T-helper 2 cell treated with Interferon-gamma antibody and Interleukin-4, amounts not matched to agents 100 ng/mL and 5 ng/mL, for 36 hours (primary cell): ENCODE measurements around the gene ARF1. TPM values are rescaled to one million over a fixed set of nuclear protein-coding genes. Genes with fewer than 3 reads are reported as not detected.

ENCODE experiments used
- intact Hi-C: fragments of 100-400 bp; cut with micrococcal nuclease; formaldehyde crosslinking; loops from one replicate; pipeline ENCODE4 v1.15.1; 2023
- total RNA-seq: library from RNA; stranded (reverse); gene quantifications from 2 replicates; pipeline ENCODE4 v1.2.3, GENCODE V29; 2022

Gene ARF1
- total RNA-seq, 1 donor from 2014 or later, result 347 TPM

GRCh38 chr1:228114827-228115226 lies 32.3 kb downstream of the ARF1 start:
- intact Hi-C loops, result no loop called here

GRCh38 chr1:228117335-228117734 lies 34.8 kb downstream of the ARF1 start:
- intact Hi-C loops, result no loop called here

- intact Hi-C loops, result no loop called here
Measured at GRCh38 chr1:228118040-228118439, 35.5 kb downstream of the ARF1 start.

- intact Hi-C loops, result no loop called here
Measured at GRCh38 chr1:228120351-228120750, 37.8 kb downstream of the ARF1 start.

- intact Hi-C loops, result no loop called here
Measured at GRCh38 chr1:228120857-228121489, 38.5 kb downstream of the ARF1 start.

GRCh38 chr1:228122921-228123441 lies 40.5 kb downstream of the ARF1 start:
- intact Hi-C loops, result no loop called here

- intact Hi-C loops, result no loop called here
Measured at GRCh38 chr1:228123505-228123904, 41.0 kb downstream of the ARF1 start.

- intact Hi-C loops, result no loop called here
Measured at GRCh38 chr1:228125185-228125584, 42.7 kb downstream of the ARF1 start.

GRCh38 chr1:228131766-228132165 lies 49.3 kb downstream of the ARF1 start:
- intact Hi-C loops, result loop anchor here (2.0 to 10.0 kb wide), 2 partner anchors 383 to 647 kb away; no protein-coding TSS in a partner anchor

GRCh38 chr1:228134591-228134990 lies 52.1 kb downstream of the ARF1 start:
- intact Hi-C loops, result loop anchor here (10.0 kb wide), 1 partner anchor 650 kb away; no protein-coding TSS in a partner anchor

GRCh38 chr1:228136901-228137300 lies 54.4 kb downstream of the ARF1 start:
- intact Hi-C loops, result loop anchor here (10.0 kb wide), 1 partner anchor 652 kb away; no protein-coding TSS in a partner anchor

GRCh38 chr1:228139406-228139930 lies 57.0 kb downstream of the ARF1 start:
- intact Hi-C loops, result loop anchor here (2.0 to 10.0 kb wide), 2 partner anchors 325 to 655 kb away; no protein-coding TSS in a partner anchor

- intact Hi-C loops, result loop anchor here (1.0 to 10.0 kb wide), 11 partner anchors 25 to 655 kb away; partner anchors contain the start of genes ARF1, C1orf35, IBA57 and MRPL55
Measured at GRCh38 chr1:228139931-228140723, 57.6 kb downstream of the ARF1 start, which contains the start of gene GUK1. GUK1 (plus strand) TSS chr1:228140279; CDS start chr1:228140303, 24 bp downstream.

GRCh38 chr1:228140724-228141225 lies 58.3 kb downstream of the ARF1 start:
- intact Hi-C loops, result loop anchor here (1.0 kb wide), 9 partner anchors 25 to 352 kb away; partner anchors contain the start of genes ARF1, C1orf35, IBA57 and MRPL55

- intact Hi-C loops, result no loop called here
Measured at GRCh38 chr1:228141226-228142044, 58.9 kb downstream of the ARF1 start.

GRCh38 chr1:228142155-228142691 lies 59.7 kb downstream of the ARF1 start:
- intact Hi-C loops, result no loop called here

GRCh38 chr1:228142701-228143136 lies 60.2 kb downstream of the ARF1 start:
- intact Hi-C loops, result no loop called here

GRCh38 chr1:228143480-228144192 lies 61.1 kb downstream of the ARF1 start:
- intact Hi-C loops, result no loop called here

GRCh38 chr1:228144193-228144992 lies 61.9 kb downstream of the ARF1 start:
- intact Hi-C loops, result no loop called here
